Measurements from ENCODE around the gene RGS11. TPM values are rescaled to one million over a fixed set of nuclear protein-coding genes. Genes with fewer than 3 reads are reported as not detected.

The RGS11 gene
- total RNA-seq, 1 experiment from 2014 or later = 10.2 TPM

- intact Hi-C loops (cut with micrococcal nuclease; ENCODE audit: unreplicated experiment) = no loop called here
- no peak overlapping the region for H3K27ac ChIP-seq (ENCODE audit: low read length)
- DNase-seq (ENCODE audit: low read depth, low spot score) (no peak), ATAC-seq (no peak)
- H3K9me3 ChIP-seq (ENCODE audit: control insufficient read depth, insufficient read depth, low read depth, low read length) = no peaks in the 10 kb centered on the region
- no peak for TF ChIP-seq CTCF (IDR thresholded peaks at IDR 0.05)
- TF ChIP-seq SIN3A (IDR thresholded peaks at IDR 0.05; ENCODE audit: borderline replicate concordance, insufficient read depth, low read depth, low read length) = no peak
- no peak for TF ChIP-seq REST (IDR thresholded peaks at IDR 0.05; ENCODE audit: insufficient read depth in 1 of 2, low read depth in 2 of 2, low read length in 1 of 2)
- TF ChIP-seq TCF7L2 (IDR thresholded peaks at IDR 0.05; ENCODE audit: low read depth, low read length) = no peak
- no peak for TF ChIP-seq POLR2AphosphoS5 (IDR thresholded peaks at IDR 0.05; ENCODE audit: low read depth, low read length)
- no peaks in the 10 kb centered on the region for H3K27me3 ChIP-seq (ENCODE audit: control insufficient read depth, insufficient read depth, low read length)
- POLR2A ChIA-PET = no interaction called here
- no peaks in the 10 kb centered on the region for H3K36me3 ChIP-seq (ENCODE audit: control insufficient read depth, insufficient read depth, low read length)
- BruUV-seq (replicated peaks) = no TSS peak
- no peaks in the 10 kb centered on the region for H3K4me1 ChIP-seq (ENCODE audit: control insufficient read depth, insufficient read depth, low read length)
- in situ Hi-C loops (cut with HindIII; ENCODE audit: low pct_unique_long_range_greater_than_20kb, low sequenced_read_pairs) = no loop called here
- H3K4me3 ChIP-seq (ENCODE audit: low read depth in 2 of 2, low read length in 2 of 2) = no peak overlapping the region
- CTCF ChIA-PET = no interaction called here
Measured at GRCh38 chr16:301950-302349, 26.2 kb upstream of the RGS11 start.

GRCh38 chr16:301235-301634 is 25.5 kb upstream of the RGS11 start:
- intact Hi-C loops (cut with micrococcal nuclease; ENCODE audit: unreplicated experiment) = no loop called here
- in situ Hi-C loops (cut with HindIII; ENCODE audit: low pct_unique_long_range_greater_than_20kb, low sequenced_read_pairs) = no loop called here
- BruUV-seq (replicated peaks) = no TSS peak
- Histone ChIP-seq H3K9me3 (ENCODE audit: control insufficient read depth, insufficient read depth, low read depth, low read length) (no peaks in the 10 kb centered on the region), H3K27me3 (ENCODE audit: control insufficient read depth, insufficient read depth, low read length) (no peaks in the 10 kb centered on the region), H3K4me3 (ENCODE audit: low read depth in 2 of 2, low read length in 2 of 2) (no peak overlapping the region), H3K27ac (ENCODE audit: low read length) (no peak overlapping the region), H3K4me1 (ENCODE audit: control insufficient read depth, insufficient read depth, low read length) (no peaks in the 10 kb centered on the region), H3K36me3 (ENCODE audit: control insufficient read depth, insufficient read depth, low read length) (no peaks in the 10 kb centered on the region)
- no peak for ATAC-seq
- CTCF ChIA-PET = interaction anchor here (0.6 kb wide), 1 partner anchor 52 kb away, joined by 4 read pairs; no protein-coding TSS in a partner anchor
- POLR2A ChIA-PET = no interaction called here
- DNase-seq (ENCODE audit: low read depth, low spot score) = no peak
- TF ChIP-seq POLR2AphosphoS5 (IDR thresholded peaks at IDR 0.05; ENCODE audit: low read depth, low read length) (no peak), CTCF (IDR thresholded peaks at IDR 0.05) (no peak), SIN3A (IDR thresholded peaks at IDR 0.05; ENCODE audit: borderline replicate concordance, insufficient read depth, low read depth, low read length) (no peak), REST (IDR thresholded peaks at IDR 0.05; ENCODE audit: insufficient read depth in 1 of 2, low read depth in 2 of 2, low read length in 1 of 2) (no peak), TCF7L2 (IDR thresholded peaks at IDR 0.05; ENCODE audit: low read depth, low read length) (no peak)

All from Panc1 (cell line).